ENCODE measurements around the gene BDP1.
"Not testable (repeated sequence)": the region's sequence is repeated elsewhere in the genome, so short reads cannot be mapped to it uniquely, and the experiment has no call there.

Gene BDP1

DNA sequence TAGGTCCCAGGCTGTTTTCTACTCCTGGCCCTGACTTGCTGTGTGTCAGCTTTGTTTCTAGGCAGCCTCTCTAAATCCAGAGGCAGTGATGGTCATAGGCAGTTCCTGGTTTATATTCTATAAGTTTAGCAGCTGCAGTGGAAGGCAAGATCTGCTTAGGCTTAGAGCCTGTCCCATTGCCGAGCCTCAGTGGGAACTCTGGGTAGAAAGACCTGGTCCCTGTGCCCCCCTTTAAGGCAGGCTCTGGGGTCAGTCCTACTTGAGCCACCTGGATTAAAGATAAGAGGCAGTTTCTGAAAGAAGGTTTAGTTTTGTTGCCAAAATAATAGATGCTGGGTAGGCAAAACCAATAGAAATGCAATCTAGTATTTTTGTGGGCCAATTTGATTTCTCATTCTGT lies 145.3 kb downstream of the BDP1 start:
- in situ Hi-C loops (cut with HindIII; ENCODE audit: low sequenced_read_pairs) = no loop called here
- no peak for DNase-seq (ENCODE audit: low read depth, low spot score)
- no peak overlapping the region for H3K4me3 ChIP-seq (ENCODE audit: low read depth, low read length)
- TF ChIP-seq, protein P1, sequence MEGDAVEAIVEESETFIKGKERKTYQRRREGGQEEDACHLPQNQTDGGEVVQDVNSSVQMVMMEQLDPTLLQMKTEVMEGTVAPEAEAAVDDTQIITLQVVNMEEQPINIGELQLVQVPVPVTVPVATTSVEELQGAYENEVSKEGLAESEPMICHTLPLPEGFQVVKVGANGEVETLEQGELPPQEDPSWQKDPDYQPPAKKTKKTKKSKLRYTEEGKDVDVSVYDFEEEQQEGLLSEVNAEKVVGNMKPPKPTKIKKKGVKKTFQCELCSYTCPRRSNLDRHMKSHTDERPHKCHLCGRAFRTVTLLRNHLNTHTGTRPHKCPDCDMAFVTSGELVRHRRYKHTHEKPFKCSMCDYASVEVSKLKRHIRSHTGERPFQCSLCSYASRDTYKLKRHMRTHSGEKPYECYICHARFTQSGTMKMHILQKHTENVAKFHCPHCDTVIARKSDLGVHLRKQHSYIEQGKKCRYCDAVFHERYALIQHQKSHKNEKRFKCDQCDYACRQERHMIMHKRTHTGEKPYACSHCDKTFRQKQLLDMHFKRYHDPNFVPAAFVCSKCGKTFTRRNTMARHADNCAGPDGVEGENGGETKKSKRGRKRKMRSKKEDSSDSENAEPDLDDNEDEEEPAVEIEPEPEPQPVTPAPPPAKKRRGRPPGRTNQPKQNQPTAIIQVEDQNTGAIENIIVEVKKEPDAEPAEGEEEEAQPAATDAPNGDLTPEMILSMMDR (IDR thresholded peaks at IDR 0.05; ENCODE audit: low read depth, low read length) = no peak

GRCh38 chr5:71601222-71602026 lies 146.0 kb downstream of the BDP1 start:
- TF ChIP-seq, protein P1 (IDR thresholded peaks at IDR 0.05; ENCODE audit: low read depth, low read length) = peak; percentile 76
- in situ Hi-C loops (cut with HindIII; ENCODE audit: low sequenced_read_pairs) = no loop called here

GRCh38 chr5:71609916-71610315 lies 154.5 kb downstream of the BDP1 start:
- in situ Hi-C loops (cut with HindIII; ENCODE audit: low sequenced_read_pairs); H3K4me3 ChIP-seq (ENCODE audit: low read depth, low read length); DNase-seq (ENCODE audit: low read depth, low spot score): not testable (repeated sequence)

More at GRCh38 chr5:71601222-71602026, 146.0 kb downstream of the BDP1 start:
- no peak overlapping the region for H3K4me3 ChIP-seq (ENCODE audit: low read depth, low read length)
- DNase-seq (ENCODE audit: low read depth, low spot score) = peak; percentile 99

DNA sequence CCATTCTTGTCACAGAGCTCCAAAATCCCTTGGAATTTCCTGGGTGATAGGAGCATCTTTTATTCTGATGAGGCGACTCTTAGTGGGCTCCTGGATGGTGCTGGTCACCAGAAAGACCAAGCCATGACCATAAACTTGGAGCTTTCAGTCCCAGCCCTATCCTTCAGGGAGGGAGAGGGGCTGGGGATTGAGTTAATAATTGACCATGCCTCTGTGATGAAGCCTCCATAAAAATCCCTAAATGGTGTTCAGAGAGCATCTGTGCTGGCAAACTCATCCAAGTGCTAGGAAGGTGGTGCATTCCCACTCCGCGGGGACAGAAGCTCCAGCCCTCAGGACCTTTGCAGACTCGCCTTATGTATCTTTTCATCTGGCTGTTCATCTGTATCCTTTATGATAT lies 160.4 kb downstream of the BDP1 start:
- in situ Hi-C loops (cut with HindIII; ENCODE audit: low sequenced_read_pairs) = no loop called here

More for the DNA sequence above, 160.4 kb downstream of the BDP1 start:
- DNase-seq (ENCODE audit: low read depth, low spot score) = no peak
- TF ChIP-seq, protein P1 (IDR thresholded peaks at IDR 0.05; ENCODE audit: low read depth, low read length) = no peak
- H3K4me3 ChIP-seq (ENCODE audit: low read depth, low read length) = no peak overlapping the region

Data from astrocyte of the spinal cord (primary cell).